ENCODE results near the gene CCDC85C.

DNA sequence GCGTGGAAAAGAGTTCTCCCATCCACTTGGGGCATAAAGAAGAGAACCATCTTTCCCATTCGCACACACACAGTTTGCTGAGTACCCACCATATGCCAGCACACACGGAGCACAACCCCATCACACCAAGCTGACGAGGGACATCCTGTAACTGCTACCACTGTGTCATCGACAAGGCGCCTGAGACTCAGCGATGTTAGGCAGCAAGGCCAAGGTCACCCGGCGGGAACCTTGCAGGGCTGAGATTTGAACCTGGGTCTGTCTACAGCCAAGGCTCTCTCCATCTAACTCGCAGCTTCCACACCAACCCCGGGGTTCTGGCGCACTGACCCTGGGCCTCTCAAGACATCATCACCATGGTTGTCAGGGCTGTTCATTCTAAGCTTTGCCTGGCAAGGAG, 60.0 kb downstream of the CCDC85C start:
- TF ChIP-seq TEAD4 (IDR thresholded peaks at IDR 0.05; ENCODE audit: low read depth, low read length) (no peak), SRF (IDR thresholded peaks at IDR 0.05; ENCODE audit: low read depth, low read length) (no peak), EP300 (IDR thresholded peaks at IDR 0.05; ENCODE audit: borderline replicate concordance in 1 of 2, low read depth in 2 of 2, low read length in 2 of 2) (no peak)
- TF ChIP-seq, protein P1, sequence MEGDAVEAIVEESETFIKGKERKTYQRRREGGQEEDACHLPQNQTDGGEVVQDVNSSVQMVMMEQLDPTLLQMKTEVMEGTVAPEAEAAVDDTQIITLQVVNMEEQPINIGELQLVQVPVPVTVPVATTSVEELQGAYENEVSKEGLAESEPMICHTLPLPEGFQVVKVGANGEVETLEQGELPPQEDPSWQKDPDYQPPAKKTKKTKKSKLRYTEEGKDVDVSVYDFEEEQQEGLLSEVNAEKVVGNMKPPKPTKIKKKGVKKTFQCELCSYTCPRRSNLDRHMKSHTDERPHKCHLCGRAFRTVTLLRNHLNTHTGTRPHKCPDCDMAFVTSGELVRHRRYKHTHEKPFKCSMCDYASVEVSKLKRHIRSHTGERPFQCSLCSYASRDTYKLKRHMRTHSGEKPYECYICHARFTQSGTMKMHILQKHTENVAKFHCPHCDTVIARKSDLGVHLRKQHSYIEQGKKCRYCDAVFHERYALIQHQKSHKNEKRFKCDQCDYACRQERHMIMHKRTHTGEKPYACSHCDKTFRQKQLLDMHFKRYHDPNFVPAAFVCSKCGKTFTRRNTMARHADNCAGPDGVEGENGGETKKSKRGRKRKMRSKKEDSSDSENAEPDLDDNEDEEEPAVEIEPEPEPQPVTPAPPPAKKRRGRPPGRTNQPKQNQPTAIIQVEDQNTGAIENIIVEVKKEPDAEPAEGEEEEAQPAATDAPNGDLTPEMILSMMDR (IDR thresholded peaks at IDR 0.05; ENCODE audit: control extremely low read depth in 1 of 3, insufficient read depth in 1 of 3, low read depth in 1 of 3, low read length in 3 of 3): no peak
- TF ChIP-seq, protein P2, sequence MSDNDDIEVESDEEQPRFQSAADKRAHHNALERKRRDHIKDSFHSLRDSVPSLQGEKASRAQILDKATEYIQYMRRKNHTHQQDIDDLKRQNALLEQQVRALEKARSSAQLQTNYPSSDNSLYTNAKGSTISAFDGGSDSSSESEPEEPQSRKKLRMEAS (IDR thresholded peaks at IDR 0.05): no peak

Measured in H1 (cell line).